UCSD-AML1 (cell line): ENCODE measurements around the gene PLPP3.
"Not testable (repeated sequence)": the region's sequence is repeated elsewhere in the genome, so short reads cannot be mapped to it uniquely, and the experiment has no call there.

Source experiments
- DNase-seq: peaks from one replicate; lab custom pipeline; 2025; ENCODE audit not compliant: unreplicated experiment; lab: John Stamatoyannopoulos, UW

PLPP3 gene

GRCh38 chr1:56578963-56579875 is at the start of gene PLPP3:
PLPP3 (minus strand) TSS chr1:56579563; CDS start chr1:56579016, 547 bp downstream.
- DNase-seq = peak; percentile 44

GRCh38 chr1:56627636-56628039 is 48.3 kb upstream of the PLPP3 start:
- DNase-seq = no peak

DNA sequence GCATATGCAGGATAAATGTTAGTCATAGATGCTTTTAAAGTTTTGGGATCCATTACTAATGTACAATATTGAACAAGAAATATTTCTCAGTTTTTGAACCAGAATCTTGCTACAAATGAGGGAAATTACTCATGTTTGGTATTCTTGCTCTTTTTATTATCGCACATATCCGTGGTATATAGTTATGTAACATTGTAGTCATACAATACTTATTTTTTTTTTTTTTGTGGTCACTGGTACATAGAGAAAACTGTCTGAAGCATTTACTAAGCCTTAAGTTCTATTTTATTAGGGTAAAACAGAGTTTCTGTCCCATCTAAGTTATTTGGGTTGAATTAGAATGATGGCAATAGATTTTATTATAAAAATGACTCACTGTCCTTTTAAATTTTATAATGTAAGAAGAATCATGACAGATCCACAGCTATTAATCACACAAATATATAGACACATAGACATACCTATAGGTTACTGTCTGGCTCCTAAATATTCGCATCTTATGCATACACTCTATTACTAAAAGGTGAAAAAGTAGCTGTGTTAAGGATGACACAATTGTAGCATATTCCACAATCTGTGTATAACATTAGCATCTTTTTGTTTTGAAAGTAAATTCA is 47.8 kb upstream of the PLPP3 start:
- DNase-seq = no peak

GRCh38 chr1:56626546-56626945 is 47.2 kb upstream of the PLPP3 start:
- DNase-seq = no peak

DNA sequence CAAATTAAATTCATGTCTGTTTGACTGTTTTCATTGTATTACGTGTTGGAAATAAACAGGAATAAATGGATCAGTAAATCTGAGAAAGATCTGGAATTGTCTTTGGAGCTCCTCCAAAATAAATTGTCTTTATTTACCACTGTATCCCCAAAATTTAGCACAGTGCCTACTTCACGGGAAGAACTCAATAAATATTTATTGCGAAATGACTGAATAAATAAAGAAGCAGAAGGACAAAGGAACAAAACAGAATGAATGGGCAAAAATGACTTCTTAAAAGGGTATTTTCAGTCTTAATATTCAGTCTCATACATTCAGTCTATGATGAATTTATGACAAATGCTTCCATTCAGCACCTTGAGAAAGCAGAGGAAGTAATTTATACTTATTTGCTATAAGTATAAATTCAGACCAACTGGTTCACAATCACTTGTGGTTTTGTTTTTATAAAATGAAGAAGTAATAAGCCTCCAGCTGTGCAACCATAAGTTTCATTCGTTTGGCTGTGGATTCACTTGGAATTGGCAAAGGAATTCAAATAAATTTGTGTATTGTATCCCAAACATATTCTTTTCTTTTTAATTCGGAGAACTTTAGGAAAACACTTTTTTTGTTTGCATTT is 46.6 kb upstream of the PLPP3 start:
- no peak for DNase-seq

- no peak for DNase-seq
Measured at GRCh38 chr1:56617141-56617540, 37.8 kb upstream of the PLPP3 start.

DNA sequence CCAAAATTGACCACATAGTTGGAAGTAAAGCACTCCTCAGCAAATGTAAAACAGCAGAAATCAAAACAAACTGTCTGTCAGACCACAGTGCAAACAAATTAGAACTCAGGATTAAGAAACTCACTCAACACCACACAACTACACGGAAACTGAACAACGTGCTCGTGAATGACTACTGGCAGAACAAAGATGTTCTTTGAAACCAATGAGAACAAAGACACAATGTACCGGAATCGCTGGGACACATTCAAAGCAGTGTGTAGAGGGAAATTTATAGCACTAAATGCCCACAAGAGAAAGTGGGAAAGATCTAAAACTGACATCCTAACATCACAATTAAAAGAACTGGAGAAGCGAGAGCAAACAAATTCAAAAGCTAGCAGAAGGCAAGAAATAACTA is 31.4 kb upstream of the PLPP3 start:
- DNase-seq = not testable (repeated sequence)

DNA sequence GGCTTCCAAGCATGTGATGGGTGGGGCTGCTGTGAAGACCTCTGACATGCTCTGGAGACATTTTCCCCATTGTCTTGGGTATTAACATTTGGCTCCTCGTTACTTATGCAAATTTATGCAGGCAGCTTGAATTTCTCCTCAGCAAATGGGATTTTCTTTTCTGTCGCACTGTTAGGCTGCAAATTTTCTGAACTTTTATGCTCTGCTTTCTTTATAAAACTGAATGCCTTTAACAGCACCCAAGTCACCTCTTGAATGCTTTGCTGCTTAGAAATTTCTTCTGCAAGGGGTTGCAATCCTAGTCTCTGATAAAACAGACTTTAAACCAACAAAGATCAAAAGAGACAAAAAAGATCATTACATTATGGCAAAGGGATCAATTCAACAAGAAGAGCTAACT is 30.7 kb upstream of the PLPP3 start:
- DNase-seq = not testable (repeated sequence)

GRCh38 chr1:56595397-56596191 is 16.2 kb upstream of the PLPP3 start:
- DNase-seq = not testable (repeated sequence)

DNA sequence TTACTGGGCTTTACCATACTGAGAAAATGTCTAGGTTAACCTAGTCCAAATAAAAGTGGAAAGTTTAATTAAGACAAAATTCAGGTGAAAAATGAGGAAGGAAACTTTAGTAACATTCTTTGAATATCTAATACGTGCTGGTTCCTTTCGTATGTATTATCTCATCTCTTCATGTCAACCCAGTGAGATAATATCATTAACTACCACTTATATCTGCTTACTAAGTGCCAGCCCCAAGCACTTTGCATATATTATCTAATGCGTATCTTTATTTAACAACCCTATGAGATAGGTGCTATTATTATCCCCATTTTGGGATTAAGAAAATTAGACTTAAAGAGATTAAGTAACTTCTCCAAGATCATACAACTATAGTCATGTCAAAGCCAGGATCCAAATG is 12.5 kb upstream of the PLPP3 start:
- no peak for DNase-seq

DNA sequence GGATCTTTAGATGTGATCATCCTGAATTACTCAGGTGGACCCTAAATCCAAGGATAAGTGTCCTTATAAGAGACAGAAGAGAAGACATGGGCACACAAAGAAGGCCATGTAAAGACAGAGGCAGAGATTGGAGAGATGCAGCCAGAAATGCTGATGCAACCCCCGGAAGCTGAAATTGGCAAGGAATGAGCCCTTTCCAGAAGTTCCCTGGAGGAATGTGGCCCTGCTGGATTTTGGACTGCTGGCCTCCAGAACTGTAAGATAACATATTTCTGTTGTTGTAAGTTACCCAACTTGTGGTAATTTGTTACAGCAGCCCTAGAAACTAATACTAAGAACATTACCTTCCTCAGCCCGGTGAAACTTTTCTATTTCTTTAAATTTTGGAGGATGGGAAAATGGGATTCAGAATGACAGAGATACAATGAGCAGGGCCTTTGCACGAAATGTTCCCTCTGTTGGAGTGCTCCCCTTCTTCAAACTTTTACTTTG is 11.2 kb upstream of the PLPP3 start:
- no peak for DNase-seq

- DNase-seq = no peak
Measured at GRCh38 chr1:56589369-56589768, 10.0 kb upstream of the PLPP3 start.

GRCh38 chr1:56586502-56586901 is 7.1 kb upstream of the PLPP3 start:
- DNase-seq = no peak

- no peak for DNase-seq
Measured at GRCh38 chr1:56585985-56586384, 6.6 kb upstream of the PLPP3 start.

GRCh38 chr1:56584910-56585528 is 5.7 kb upstream of the PLPP3 start:
- no peak for DNase-seq

GRCh38 chr1:56583957-56584468 is 4.7 kb upstream of the PLPP3 start:
- no peak for DNase-seq

DNA sequence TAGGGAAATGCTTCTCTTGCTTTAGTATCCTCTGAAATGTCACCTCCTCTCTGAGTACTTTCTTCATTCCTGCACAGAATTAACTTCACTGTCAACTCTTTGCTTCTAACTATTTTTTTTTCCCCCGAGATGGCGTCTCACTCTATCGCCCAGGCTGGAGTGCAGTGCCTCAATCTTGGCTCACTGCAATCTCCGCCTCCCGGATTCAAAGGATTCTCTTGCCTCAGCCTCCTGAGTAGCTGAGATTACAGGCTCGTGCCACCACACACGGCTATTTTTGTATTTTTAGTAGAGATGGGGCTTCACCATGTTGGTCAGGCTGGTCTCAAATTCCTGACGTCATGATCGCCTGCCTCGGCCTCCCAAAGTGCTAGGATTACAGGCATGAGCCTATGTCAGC is 1.4 kb upstream of the PLPP3 start:
- no peak for DNase-seq

- DNase-seq = peak; percentile 30
Measured at GRCh38 chr1:56578138-56578962, 1.0 kb downstream of the PLPP3 start.

GRCh38 chr1:56577406-56578137 is 1.8 kb downstream of the PLPP3 start:
- DNase-seq = no peak
